GM23338 (cell line): ENCODE measurements around the gene KIAA0513.

ENCODE experiments used
- POLR2AphosphoS5 ChIP-seq: IDR thresholded peaks from 2 replicates; pipeline ENCODE4 v1.6.1; 2016; ENCODE audit warnings: antibody characterized with exemption, low read depth
- ZNF331 ChIP-seq: fragments of 250-450 bp; sonication (Bioruptor Pico); IDR thresholded peaks from 2 replicates; pipeline ENCODE4 v1.5.0; 2020; ENCODE audit warnings: low read depth, mild to moderate bottlenecking, moderate library complexity
- TF ChIP-seq, protein P1 (sequence below), 2 experiments: fragments of 200-600 bp in 1 of 2; sonication (generic) in 1 of 2; conservative IDR thresholded peaks; 2 replicates each; pipeline versions ENCODE4 v1.5.1 to v1.6.1; 2016 to 2017; ENCODE audit warnings: antibody characterized with exemption in 2 of 2, low read depth in 2 of 2, mild to moderate bottlenecking in 2 of 2, moderate library complexity in 1 of 2

DNA sequence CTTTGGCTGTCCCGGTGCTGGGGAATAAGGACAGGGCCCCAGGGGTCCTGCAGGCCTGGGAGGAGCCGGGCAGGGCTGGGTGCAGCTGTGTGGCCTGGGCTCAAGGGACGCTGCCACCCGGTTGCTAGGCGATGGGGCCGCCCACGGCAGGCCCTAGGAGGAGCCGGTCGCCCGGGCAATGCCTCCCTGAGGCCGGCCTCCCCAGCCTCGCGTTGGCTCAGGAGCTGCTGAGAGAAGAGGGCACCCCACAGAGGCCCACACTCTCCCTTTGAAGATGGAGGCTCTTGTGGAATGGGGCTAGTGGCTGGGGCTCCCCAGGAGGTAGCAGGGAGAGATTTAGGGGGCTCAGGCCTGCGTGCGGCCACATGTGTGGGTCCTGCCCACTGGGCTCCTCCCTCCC lies 84.8 kb downstream of the KIAA0513 start, which contains the start of gene CIBAR2:
- TF ChIP-seq, protein P1, sequence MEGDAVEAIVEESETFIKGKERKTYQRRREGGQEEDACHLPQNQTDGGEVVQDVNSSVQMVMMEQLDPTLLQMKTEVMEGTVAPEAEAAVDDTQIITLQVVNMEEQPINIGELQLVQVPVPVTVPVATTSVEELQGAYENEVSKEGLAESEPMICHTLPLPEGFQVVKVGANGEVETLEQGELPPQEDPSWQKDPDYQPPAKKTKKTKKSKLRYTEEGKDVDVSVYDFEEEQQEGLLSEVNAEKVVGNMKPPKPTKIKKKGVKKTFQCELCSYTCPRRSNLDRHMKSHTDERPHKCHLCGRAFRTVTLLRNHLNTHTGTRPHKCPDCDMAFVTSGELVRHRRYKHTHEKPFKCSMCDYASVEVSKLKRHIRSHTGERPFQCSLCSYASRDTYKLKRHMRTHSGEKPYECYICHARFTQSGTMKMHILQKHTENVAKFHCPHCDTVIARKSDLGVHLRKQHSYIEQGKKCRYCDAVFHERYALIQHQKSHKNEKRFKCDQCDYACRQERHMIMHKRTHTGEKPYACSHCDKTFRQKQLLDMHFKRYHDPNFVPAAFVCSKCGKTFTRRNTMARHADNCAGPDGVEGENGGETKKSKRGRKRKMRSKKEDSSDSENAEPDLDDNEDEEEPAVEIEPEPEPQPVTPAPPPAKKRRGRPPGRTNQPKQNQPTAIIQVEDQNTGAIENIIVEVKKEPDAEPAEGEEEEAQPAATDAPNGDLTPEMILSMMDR (conservative IDR thresholded peaks at IDR 0.05; ENCODE audit: low read depth in 2 of 2): no peak
- TF ChIP-seq POLR2AphosphoS5 (no peak), ZNF331 (CRISPR knock-in tag) (no peak)
